Activated CD4-positive, CD25-positive, alpha-beta regulatory T cell treated with anti-CD3 and anti-CD28 coated beads, Interleukin-2, amount 50 U/mL, for 24 hours (primary cell): ENCODE results near the gene CCL4.
A peak's percentile ranks its signal among the peaks of the same experiment; 100 is the strongest.

Experiments used
- ATAC-seq, 2 donors: fragments of 150-1000 bp; cut with Tn5 transposase; one replicate each; pipeline ENCODE4 v1.10.0; 2021; ENCODE audit warnings: mild to moderate bottlenecking in 1 of 2, moderate library complexity in 1 of 2

Gene CCL4

DNA sequence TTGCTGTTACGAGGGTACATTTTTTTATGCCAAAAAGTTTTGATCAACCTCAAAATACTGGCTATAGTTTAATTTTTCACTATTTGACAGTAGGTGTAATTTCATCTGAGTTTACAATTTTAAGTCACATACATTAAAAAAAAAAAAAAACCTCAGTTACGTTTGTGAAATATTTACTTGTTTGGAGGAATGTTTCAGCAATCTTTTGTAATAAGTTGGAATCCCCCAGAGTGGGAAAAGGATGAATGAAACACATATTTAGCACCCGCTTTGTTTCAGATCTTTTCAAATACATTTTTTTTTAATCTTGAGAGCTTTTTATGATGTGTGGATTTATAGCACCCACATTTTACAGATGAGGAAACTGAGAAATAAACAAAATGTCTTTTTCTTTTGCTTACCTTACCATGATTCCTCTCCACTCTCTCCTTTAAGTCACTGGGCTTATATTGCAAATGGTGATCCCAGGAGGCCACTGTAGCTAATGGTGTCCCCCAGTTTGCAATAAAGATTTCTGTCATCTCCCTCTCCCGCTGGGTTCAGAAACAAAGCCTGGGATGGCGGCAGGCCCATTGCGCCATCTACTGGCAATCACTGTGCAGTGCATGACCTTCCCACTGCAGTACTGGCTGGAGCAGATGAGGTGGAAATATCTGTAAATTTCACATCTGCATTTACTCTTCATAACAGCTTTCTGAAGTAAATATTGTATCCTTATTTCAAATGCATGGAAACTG lies 45.1 kb downstream of the CCL4 start:
- peak; percentile 58 to 69 for ATAC-seq

DNA sequence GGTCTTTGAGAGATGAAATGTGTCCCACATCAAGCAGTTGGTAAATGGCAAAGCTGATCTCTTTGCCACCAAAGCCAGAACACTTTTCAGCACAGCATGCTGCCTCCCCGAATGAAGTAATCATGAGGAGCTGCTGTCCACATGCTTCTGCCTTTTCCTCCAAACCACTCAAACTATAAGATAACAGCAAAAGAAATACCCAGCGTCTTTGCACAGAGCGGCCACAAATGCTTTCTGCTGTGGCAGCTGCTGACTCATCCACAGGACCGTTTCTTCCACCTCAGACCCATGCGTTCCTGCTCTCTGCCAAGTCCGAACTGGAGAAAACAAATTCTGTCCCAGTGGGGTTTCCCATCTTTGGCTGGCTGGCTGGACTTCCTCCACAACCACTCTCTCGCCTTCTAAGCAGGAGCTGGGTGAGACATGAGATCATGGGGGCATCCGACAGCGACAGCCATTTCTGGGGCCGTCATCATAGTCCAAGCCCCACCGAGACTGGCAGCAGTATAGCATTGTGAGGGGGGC lies 45.7 kb downstream of the CCL4 start:
- peak in 1 of 2 donors; percentile 28 for ATAC-seq

DNA sequence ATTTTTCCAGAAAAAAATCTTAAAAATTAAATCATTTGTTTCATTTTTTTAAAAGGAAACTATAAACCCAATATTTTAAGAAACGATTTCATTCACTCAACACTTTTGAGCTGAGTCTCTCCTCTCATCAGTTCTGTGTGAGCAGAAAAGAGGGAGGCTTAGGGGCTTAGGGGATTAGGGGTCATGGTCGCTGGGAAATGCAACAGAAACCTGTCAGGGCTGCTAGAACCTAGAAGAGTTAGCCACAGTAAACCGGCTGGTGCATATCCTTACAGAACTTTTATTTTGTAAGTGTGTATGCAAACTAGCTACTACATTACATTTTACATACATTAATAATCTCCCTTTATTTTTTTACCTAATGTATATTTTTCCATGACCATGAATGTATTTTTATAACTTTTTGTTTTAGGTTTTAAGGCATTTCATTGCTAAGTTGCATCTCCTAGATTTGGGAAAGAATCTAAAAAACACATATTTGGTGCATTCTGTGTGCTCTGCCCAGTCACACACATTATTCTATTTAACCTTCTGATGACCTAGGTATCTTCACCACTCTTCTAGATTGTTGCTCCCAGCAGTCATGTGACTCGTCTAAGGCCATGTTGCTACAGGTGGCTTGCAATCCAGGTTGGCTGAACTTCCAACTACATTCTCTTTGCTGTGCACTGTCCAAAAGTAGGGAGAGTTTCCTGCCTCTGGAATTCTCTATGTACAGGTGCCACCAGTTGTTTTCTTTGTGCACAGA lies 48.4 kb downstream of the CCL4 start:
- ATAC-seq, result no peak

DNA sequence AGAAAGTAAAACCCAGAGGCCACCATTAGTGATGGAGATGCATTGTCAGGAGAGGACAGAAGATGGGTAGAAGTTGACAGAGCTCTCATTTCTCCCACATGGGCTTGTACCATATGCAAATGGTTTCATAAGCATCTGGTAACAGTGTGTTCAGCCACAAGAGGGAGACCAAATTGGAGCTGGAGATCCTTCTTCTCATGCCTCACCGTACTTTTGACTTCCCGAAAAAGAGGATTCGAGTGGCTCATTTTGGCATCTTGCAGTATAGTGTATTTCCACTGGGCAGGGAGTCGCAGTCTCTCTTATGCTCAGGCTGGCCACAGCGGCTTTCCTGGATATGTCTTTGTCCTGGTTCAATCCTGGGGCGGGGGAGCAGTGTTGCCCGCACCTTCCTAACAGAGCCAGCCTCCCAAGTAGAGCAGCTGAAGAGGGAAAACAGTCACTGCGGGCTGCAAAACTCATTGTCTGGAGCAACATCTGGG lies 49.1 kb downstream of the CCL4 start:
- no peak for ATAC-seq

DNA sequence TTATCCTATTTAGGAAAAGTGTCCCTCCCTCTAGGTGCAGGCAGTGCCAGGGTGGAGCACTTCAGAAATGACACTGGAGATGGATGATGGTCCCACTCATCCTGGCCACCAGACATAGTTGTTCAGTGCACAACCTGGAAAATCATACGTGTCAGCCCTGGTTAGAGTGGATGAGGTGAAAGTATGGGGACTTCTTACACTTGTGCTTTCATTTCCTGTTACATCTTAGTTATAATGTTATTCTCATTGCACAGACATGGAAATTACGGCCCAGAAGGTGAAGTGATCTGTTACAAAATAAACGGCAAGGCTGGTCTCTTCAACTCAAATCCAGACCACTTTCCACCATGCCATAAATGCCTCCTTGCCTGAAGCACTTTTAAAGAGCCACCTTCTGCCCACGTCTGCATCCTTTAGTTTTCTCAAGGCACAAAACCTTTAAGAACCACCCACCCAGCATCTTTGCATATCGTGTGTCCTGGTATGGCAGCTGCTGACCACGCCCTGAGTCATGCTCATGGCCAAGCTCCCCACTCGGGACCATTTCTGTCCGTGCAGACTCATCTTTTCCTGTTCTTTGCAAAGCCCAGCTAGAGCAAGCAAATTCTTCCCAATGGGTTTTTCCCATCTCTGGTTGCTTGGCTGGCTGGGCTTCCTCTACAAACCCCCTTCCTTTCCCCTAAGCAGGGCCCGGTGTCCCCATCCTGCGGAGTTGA lies 50.4 kb downstream of the CCL4 start:
- ATAC-seq, result no peak
